HG03521 (cell line): ENCODE results near the gene PLEKHA7.
"Not testable (repeated sequence)": the region's sequence is repeated elsewhere in the genome, so short reads cannot be mapped to it uniquely, and the experiment has no call there.

Experiments used
- ATAC-seq: cut with Tn5 transposase; IDR thresholded peaks from one replicate; pipeline ENCODE4 v1.9.1; 2021; ENCODE audit warnings: mild to moderate bottlenecking, moderate library complexity; ENCODE audit not compliant: unreplicated experiment

The PLEKHA7 gene

GRCh38 chr11:16979703-16980622, 34.3 kb downstream of the PLEKHA7 start:
- no peak for ATAC-seq

- no peak for ATAC-seq
Observed at GRCh38 chr11:16977994-16978315, 36.3 kb downstream of the PLEKHA7 start.

- no peak for ATAC-seq
Observed at GRCh38 chr11:16977136-16977993, 36.8 kb downstream of the PLEKHA7 start.

DNA sequence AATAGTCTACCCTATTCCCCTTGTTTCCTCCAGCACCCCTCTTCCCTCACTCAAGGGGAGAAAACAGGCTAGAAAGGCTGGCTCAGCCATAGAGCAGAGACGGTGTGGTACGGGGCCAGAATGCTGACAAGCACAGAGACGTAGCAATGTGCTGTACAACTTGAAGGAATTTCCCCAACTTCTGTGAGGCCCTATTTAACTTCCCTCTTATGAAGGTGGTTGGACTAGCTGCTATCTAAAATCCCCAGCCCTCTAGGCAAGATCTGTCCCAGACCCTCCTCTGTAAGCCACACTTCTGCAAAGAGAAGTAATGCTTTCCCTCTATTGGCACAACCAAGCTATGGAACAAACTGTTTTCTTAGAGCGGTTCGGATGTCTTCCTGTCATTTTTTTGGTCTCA, 37.8 kb downstream of the PLEKHA7 start:
- ATAC-seq = no peak

DNA sequence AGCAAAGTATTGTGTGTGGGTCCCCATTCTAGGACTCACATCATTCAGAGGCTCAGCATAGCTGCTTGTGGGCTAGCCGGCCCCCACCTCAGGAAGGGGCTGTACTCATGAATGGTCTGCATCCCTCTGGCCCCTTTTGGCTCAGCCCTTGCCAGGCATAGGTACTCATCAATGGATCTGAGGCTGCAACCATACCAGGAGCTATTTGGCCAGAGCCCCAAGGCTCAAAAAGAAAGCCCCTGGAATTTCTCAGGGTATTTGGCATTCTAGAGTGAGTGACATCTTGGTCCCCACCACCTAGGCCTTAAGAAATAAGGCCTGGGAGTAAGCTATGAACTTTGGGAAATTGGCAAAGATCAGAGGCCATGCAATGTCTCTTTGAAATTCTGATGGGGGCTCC, 38.3 kb downstream of the PLEKHA7 start:
- ATAC-seq = no peak

- ATAC-seq = no peak
Observed at GRCh38 chr11:16973338-16973964, 40.8 kb downstream of the PLEKHA7 start.

GRCh38 chr11:16969010-16969999, 44.9 kb downstream of the PLEKHA7 start:
- ATAC-seq = no peak

GRCh38 chr11:16968196-16968595, 46.0 kb downstream of the PLEKHA7 start:
- no peak for ATAC-seq

- ATAC-seq = no peak
Observed at GRCh38 chr11:16966930-16967671, 47.1 kb downstream of the PLEKHA7 start.

DNA sequence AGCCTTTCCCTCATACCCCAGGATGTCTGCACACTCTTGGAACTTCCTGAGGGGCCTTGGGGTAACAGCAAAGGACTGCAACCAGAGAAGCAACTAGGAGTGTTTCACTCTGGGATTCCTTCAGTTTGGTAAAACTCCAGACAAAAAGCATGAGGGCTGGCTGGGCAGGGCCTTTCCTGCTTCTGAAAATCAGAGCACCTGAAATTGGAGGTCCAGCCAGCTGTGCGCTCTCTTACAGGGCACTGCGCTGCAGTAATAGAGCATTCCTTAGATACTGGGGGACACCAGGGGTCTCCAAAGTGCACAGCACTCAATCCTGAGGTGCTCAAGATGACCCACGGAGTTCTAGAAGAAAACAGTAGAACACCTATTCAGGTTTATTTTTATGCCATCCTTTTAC, 49.7 kb downstream of the PLEKHA7 start:
- ATAC-seq = no peak

DNA sequence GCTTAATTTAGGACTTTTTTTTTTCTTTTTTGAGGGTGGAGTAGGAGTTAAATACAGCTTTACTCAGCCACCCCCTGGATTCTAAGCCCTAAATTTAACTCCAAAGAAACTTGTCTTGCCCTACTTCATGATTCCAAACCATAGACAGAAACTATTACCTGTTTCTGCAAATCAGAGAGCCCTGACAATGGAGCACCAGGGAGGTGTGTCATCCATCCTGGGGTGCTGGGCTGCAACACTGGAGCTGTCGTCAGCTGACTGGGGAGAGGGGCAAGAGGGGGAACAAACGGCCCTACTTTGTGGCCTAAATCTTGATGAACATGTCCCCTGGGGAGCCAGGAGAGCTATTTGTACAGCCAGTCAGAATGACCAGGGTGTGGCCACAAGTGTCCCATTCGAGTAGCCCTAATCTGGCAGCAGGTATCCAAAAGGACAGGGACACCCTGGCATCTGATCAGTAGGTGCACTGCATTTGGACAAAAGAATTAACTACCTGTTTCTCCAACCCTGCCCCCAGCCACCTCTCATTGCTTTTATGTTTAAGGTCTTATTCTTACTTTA, 50.8 kb downstream of the PLEKHA7 start:
- no peak for ATAC-seq

GRCh38 chr11:16962589-16962988, 51.6 kb downstream of the PLEKHA7 start:
- ATAC-seq = not testable (repeated sequence)

DNA sequence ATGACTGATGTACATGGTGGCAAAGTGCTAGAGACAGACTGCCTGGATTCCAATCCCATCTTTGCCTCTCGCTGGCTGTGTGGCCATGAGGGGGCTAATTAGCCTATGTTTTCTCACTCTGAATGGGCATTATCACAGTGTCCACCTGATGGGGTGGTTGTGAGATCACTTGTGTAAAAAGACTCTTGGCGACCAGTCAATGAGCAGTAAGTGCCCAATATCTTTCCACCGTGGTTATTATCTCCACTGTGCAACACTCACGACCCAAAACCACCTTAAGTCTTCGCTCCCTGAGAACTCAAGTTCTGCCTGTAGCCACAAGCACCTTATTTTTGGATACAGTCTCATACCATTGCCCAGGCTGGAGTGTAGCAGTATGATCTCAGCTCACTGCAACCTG, 52.1 kb downstream of the PLEKHA7 start:
- ATAC-seq = no peak

- ATAC-seq = no peak
Observed at GRCh38 chr11:16960250-16960649, 54.0 kb downstream of the PLEKHA7 start.

GRCh38 chr11:16959602-16960001, 54.6 kb downstream of the PLEKHA7 start:
- ATAC-seq = no peak

- no peak for ATAC-seq
Observed at GRCh38 chr11:16958833-16959232, 55.4 kb downstream of the PLEKHA7 start.

DNA sequence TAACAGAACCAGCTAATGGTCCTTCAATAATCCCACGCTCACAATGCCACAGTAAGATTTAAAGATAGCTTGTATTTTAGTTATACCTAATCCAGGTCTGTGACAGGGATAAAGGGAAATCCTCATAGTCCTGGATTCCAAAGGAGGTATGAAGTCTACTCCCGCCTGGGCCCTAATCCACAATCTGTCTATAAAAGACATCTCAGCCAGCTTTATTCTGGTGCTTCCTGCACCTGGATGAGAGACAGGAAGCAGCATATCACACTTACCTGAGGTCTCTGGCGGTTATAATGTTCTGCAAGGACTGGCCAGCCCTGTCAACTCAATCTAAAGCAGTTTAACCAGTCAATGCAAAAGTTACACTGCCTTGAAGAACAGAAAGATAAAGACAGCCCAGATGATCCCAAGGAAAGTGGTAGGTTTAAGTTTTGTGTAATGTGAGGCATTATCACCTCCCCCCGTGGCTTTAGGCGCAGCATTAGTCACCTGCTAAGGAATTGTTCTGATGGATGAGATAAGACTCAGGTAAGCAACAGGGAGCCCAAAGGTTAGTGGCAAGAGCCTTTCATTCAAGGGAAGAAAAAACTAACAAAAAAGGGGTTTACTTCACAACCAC, 57.6 kb downstream of the PLEKHA7 start:
- no peak for ATAC-seq

- no peak for ATAC-seq
Observed at GRCh38 chr11:16953663-16954062, 60.6 kb downstream of the PLEKHA7 start.
